ENCODE measurements around the gene ACAN.

GRCh38 chr15:88756521-88756920 lies 46.7 kb upstream of the ACAN start:
- no peak for TF ChIP-seq EZH2 (IDR thresholded peaks at IDR 0.05; ENCODE audit: borderline replicate concordance, low read depth, low read length, severe bottlenecking)
- no peak for TF ChIP-seq CTCF (IDR thresholded peaks at IDR 0.05; ENCODE audit: extremely low read depth in 1 of 2, insufficient read depth in 1 of 2, low read depth in 1 of 2, low read length in 2 of 2)
- no peak for TF ChIP-seq POLR2A (IDR thresholded peaks at IDR 0.05; ENCODE audit: low read depth, low read length)
- no peak for TF ChIP-seq JUN (IDR thresholded peaks at IDR 0.05; ENCODE audit: borderline replicate concordance, insufficient read depth, insufficient read length, low read depth)
- TF ChIP-seq GATA2 (IDR thresholded peaks at IDR 0.05; ENCODE audit: insufficient read depth, insufficient read length, low read depth, low read length) = no peak
- TF ChIP-seq FOS (IDR thresholded peaks at IDR 0.05; ENCODE audit: borderline replicate concordance, insufficient read depth, low read length) = no peak
- no peak for TF ChIP-seq MYC (IDR thresholded peaks at IDR 0.05; ENCODE audit: low read depth, low read length)
- TF ChIP-seq MAX (IDR thresholded peaks at IDR 0.05; ENCODE audit: insufficient read depth, insufficient read length) = no peak
- TF ChIP-seq POLR2AphosphoS5 (IDR thresholded peaks at IDR 0.05; ENCODE audit: insufficient read depth, low read depth, low read length) = no peak
